Raji (cell line): ENCODE measurements around the gene SNTG2.

Source experiments
- POLR2A ChIP-seq: IDR thresholded peaks from 2 replicates; pipeline ENCODE4 v1.6.1; 2011; ENCODE audit warnings: low read depth, low read length, control low read depth; ENCODE audit not compliant: insufficient read depth

The SNTG2 gene

GRCh38 chr2:1353124-1353523, 402.5 kb downstream of the SNTG2 start:
- TF ChIP-seq POLR2A, result no peak

GRCh38 chr2:1353543-1353942, 402.9 kb downstream of the SNTG2 start:
- no peak for TF ChIP-seq POLR2A

DNA sequence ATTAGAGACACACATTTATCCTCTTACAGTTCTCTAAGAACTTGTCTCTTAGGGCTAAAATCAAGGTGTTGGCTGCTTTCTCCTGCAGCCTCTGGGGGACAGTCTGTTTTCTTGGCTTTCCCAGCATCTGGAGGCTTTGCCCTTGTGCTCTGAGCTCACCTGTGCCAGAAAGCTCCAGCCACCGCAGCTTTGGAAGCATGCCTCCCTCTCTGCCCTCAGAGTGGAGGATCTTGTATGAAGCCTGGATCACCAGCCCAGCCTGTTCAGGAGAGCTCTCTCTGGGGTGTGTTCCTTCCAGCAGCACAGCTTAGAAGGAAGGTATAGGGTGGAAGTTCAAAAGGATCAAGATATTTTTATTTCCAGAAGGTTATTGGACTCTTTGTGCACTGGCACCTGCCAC, 409.5 kb downstream of the SNTG2 start:
- TF ChIP-seq POLR2A, result no peak

- no peak for TF ChIP-seq POLR2A
Observed at GRCh38 chr2:1360557-1361250, 410.1 kb downstream of the SNTG2 start.

DNA sequence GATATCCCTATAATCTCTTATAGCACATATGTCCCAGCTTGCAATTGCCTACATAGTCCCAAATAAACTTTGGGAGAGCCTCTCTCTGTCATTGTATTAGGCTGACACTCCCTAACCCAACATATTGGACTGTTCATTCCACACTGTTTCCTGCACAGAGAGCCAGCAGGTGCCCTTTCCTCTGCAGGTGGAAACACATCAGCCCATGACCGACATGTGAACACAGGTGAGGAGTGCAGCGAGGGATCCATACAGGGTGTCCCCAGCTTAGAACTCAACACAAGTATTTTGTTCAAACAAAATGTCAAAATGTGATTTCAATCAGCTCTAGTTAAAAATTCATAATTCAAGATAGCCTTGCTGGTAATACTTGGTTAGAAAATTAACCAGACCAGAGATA, 412.7 kb downstream of the SNTG2 start:
- no peak for TF ChIP-seq POLR2A

DNA sequence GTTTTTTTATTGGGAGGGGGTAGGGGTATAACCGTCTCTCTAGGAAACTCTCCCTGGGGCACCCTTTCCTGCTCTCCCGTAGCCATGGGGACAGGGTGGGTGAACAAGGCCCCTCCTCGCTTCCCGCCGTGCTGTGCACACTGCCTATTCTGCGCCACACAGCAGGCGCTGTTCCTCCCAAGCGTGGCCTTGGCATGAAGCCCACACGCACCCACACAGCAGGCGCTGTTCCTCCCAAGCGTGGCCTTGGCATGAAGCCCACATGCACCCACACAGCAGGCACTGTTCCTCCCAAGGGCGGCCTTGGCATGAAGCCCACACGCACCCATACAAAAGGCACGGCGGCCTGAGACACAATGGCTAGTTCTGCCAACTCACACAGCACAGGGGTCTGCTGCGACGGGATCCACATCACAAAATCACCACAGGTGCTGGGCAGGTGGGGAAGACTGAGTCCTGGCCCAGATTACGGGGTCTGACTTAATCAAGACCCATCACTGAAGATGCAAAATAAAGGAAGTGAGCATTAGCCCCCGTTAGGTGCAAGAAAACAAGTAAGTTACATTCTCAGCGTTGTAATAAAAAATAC, 416.0 kb downstream of the SNTG2 start:
- no peak for TF ChIP-seq POLR2A

- TF ChIP-seq POLR2A, result no peak
Observed at GRCh38 chr2:1367601-1368000, 417.0 kb downstream of the SNTG2 start.

- no peak for TF ChIP-seq POLR2A
Observed at GRCh38 chr2:1369905-1370304, 419.3 kb downstream of the SNTG2 start.

DNA sequence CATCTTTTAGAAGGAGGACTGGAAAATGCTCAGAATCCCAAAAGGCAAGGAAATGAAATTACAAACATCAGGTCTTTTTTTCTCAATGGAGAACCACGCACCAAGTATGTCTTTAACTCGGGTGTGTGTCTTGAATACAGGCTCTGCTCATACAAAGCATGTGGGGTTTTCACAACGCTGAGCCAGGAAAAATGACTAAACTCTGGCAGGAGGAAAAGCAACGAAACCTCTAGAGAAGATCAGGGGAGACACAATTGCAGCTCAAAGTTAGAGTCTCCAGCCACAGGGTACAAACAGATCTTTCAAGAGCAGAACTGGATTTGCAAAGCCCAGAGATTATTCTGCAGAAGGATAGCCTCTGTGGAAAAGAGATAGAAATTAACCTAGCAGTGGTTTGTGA, 419.8 kb downstream of the SNTG2 start:
- no peak for TF ChIP-seq POLR2A

DNA sequence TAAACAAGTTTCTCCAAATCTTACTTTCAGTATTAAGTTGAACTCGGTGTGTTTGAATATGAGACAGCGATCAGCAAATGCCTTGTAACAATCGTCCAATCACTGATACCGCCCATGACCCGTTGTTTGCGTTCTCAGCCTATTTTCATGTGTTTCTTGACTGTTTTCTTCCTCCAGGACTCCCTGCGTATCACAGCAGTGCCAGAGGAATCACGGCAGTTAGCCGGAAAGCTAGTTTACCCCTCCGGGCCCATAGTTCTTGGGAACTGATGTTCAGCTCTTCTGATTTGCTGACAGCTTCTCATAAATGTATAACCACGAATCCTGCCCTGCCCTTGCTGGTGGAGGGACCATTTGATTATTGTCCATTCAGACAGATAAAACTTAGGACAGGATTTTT, 420.4 kb downstream of the SNTG2 start:
- TF ChIP-seq POLR2A, result no peak

DNA sequence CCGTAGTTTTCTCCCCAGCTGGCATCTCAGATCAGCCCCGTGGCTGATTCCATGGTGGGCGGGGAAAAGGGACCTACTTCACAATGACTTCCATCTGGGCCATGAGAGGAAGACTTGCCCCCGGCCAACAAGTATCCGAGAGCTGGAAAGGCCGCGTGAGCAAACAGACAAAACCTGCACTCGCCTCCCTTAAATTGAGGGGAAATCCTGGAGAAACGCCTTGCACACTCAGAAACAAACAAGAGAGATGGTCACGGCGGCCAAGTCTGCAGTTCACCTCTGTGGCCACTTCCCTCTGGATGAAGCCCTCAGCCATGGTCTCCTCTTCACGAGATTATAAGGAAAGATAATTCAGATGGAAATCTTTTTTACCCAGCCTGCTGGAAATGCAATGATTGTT, 423.2 kb downstream of the SNTG2 start:
- TF ChIP-seq POLR2A, result no peak

DNA sequence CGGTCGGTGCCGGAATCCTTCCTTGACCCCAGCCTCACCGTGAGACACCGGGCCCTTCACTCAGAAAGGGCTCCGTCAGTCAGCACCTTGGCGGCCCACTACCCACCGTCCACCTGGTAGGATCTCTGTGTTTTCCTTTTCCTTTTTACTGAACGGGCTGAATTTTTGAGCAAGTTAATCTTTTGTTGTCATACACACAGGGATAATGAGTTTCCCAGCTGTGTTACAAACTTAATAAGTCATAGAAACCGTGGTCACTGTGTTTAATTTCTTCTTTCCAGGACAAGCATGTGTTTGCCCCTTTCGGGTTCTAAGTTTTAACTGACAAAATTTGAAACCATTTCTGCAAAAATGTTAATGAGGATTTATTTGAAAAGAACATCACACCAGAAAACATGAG, 423.6 kb downstream of the SNTG2 start:
- TF ChIP-seq POLR2A, result no peak

DNA sequence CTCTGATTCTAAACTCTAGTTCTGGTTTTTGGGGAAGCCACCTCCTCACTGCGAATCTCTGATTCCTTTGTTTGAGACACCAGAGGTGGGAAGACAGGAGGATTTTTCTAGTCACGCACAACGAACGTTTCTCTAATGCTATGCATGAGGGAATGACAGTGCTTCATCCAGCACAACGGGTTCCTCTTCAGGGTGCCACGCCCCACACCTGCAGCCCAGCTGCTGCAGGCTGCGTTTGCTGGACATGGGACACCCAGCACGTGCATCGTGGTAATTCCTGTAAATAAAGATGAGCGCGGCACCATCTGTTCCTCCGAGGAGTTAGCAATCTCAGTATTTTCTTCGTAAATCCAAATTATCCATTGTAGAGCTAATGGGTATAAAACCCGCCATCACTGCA, 425.1 kb downstream of the SNTG2 start:
- no peak for TF ChIP-seq POLR2A

DNA sequence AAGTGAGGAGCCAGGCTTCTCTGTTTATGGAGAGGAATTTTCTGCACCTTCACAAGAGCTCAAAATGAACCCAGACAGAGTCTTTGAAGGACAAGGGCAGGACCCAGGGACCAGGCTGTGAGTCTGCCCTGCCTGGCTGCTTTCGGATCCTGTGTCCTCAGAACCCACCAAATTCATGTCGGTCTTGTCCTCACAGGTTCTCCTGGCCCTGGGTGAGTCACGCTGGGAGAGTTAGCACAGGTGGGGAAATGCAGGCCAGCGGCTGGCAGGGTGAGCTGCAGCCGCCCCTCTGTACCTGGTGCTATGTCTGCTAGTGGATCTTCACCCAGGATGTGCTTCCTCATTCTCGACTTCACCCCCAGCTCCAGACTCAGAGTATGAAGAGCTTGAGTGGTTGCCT, 426.8 kb downstream of the SNTG2 start:
- no peak for TF ChIP-seq POLR2A

- TF ChIP-seq POLR2A, result no peak
Observed at GRCh38 chr2:1378456-1379150, 428.0 kb downstream of the SNTG2 start.

DNA sequence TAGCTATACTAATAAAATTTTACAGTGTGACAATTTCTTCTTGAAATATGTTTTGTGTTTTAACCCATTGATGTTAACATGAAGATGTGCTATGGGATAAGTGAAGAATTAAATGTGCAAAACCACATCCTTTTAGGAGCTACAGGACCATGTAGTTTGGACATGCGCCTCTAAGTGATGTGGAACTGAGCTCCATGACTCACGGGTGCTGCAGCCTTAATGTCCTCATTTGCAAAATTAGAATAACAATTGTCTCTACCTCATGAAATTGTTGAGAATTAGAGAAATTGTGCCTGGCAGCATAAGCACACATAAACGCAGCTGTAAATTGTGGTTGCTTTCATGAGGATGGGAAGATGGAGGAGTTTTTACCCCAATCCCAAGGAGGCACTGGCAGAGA, 431.0 kb downstream of the SNTG2 start:
- no peak for TF ChIP-seq POLR2A
